K562 (cell line): ENCODE data around the gene GCGR. TPM values are rescaled to one million over a fixed set of nuclear protein-coding genes. Genes with fewer than 3 reads are reported as not detected.

Experiments
- ATAC-seq: fragments of 200-7000 bp; cut with Tn5 transposase; 3 replicates; pipeline ENCODE4 v1.9.1; 2020; ENCODE audit warnings: moderate library complexity
- BruUV-seq: library from RNA; stranded (reverse); fragments of 400-500 nt; replicated peaks from 2 replicates; lab custom pipeline; 2021; lab: Mats Ljungman, UMichigan
- CTCF ChIA-PET: fragments of 300-600 bp; formaldehyde crosslinking; extraction: SDS; loops from one replicate; lab custom pipeline; 2021; ENCODE audit warnings: low intra/inter-chr PET ratio; lab: Yijun Ruan, JAX
- POLR2A ChIA-PET: fragments of 300-600, 350-650 bp; sonication (Branson Sonifier 250); formaldehyde crosslinking; extraction: SDS; loops from one replicate; lab custom pipeline; 2021; ENCODE audit warnings: antibody characterized with exemption, inconsistent platforms; lab: Yijun Ruan, JAX
- DNase-seq, 4 experiments: peaks; one replicate each; pipeline versions ENCODE4 v3.0.0 to v3.0.0-alpha.2; 2011 to 2018; ENCODE audit warnings: low spot score in 3 of 4, mixed read lengths in 3 of 4; ENCODE audit errors: extremely low read depth in 1 of 4
- FAIRE-seq: peaks from 2 replicates; lab custom pipeline; 2011; peaks lifted over from hg19 to GRCh38; lab: Jason Lieb, UNC
- H2AFZ ChIP-seq: 2 replicates; pipeline ENCODE4 v1.6.0; 2011; ENCODE audit warnings: low read depth, low read length, control low read depth, inconsistent platforms
- H3K27ac ChIP-seq: fragments of 200-600 bp; 3 replicates; pipeline ENCODE4 v1.8.0; 2011; ENCODE audit warnings: low read depth, mild to moderate bottlenecking, control low read depth, inconsistent platforms, low read length, moderate library complexity, mixed read lengths; ENCODE audit errors: extremely low read depth
- H3K27me3 ChIP-seq, 2 experiments: fragments of 300-600 bp in 1 of 2; 2 replicates in 1 of 2; 3 replicates in 1 of 2; pipeline versions ENCODE4 v1.6.0 to v1.8.0; 2011; ENCODE audit warnings: inconsistent platforms in 2 of 2, low read length in 2 of 2, mild to moderate bottlenecking in 1 of 2, mixed read lengths in 1 of 2, moderate library complexity in 1 of 2; ENCODE audit not compliant: control insufficient read depth in 2 of 2, insufficient read depth in 2 of 2
- H3K36me3 ChIP-seq: fragments of 300-600 bp; 3 replicates; pipeline ENCODE4 v1.8.0; 2011; ENCODE audit warnings: mild to moderate bottlenecking, low read length, inconsistent platforms; ENCODE audit not compliant: control insufficient read depth, insufficient read depth
- H3K4me1 ChIP-seq, 2 experiments: fragments of 200-600 bp in 1 of 2; replicated peaks in 1 of 2; 2 replicates in 1 of 2; 3 replicates in 1 of 2; pipeline versions ENCODE4 v1.5.1 to v1.8.0; 2011; ENCODE audit warnings: inconsistent platforms in 2 of 2, low read length in 2 of 2, mild to moderate bottlenecking in 1 of 2, mixed read lengths in 1 of 2, moderate library complexity in 1 of 2; ENCODE audit not compliant: control insufficient read depth in 2 of 2, insufficient read depth in 2 of 2
- H3K4me2 ChIP-seq: 2 replicates; pipeline ENCODE4 v1.6.1; 2011; ENCODE audit warnings: low read length, control low read depth, inconsistent platforms, mixed read lengths; ENCODE audit not compliant: insufficient read depth
- H3K4me3 ChIP-seq: fragments of 200-600 bp; sonication (generic), shearing (Covaris generic); 2 replicates; pipeline ENCODE4 v1.5.1; 2016; ENCODE audit warnings: control low read depth, inconsistent platforms
- H3K79me2 ChIP-seq: fragments of 200-600 bp; 3 replicates; pipeline ENCODE4 v1.8.0; 2011; ENCODE audit warnings: low read length, inconsistent platforms; ENCODE audit not compliant: control insufficient read depth, insufficient read depth
- H3K9ac ChIP-seq, 2 experiments: 2 replicates each; pipeline versions ENCODE4 v1.6.0 to v1.6.1; 2011; ENCODE audit warnings: low read depth in 2 of 2, low read length in 2 of 2, control low read depth in 1 of 2, inconsistent platforms in 1 of 2, mild to moderate bottlenecking in 1 of 2, mixed read lengths in 1 of 2; ENCODE audit not compliant: insufficient read depth in 1 of 2
- H3K9me1 ChIP-seq: one replicate; pipeline ENCODE4 v1.6.0; 2011; ENCODE audit warnings: inconsistent platforms, mild to moderate bottlenecking, low read length, moderate library complexity; ENCODE audit not compliant: control insufficient read depth, insufficient read depth
- H3K9me3 ChIP-seq: replicated peaks from 2 replicates; pipeline ENCODE4 v1.5.1; 2011; ENCODE audit warnings: low read depth, low read length, inconsistent platforms; ENCODE audit not compliant: control insufficient read depth, insufficient read depth
- H4K20me1 ChIP-seq: replicated peaks from 2 replicates; pipeline ENCODE4 v1.6.1; 2011; ENCODE audit warnings: low read length, inconsistent platforms, mixed read lengths; ENCODE audit not compliant: control insufficient read depth, insufficient read depth
- POLR2AphosphoS2 ChIP-seq: IDR thresholded peaks from 2 replicates; pipeline ENCODE4 v1.6.1; 2012; ENCODE audit warnings: low read length, improper control_type of control experiment
- ZNF263 ChIP-seq: sonication (generic); formaldehyde crosslinking; IDR thresholded peaks from 2 replicates; pipeline ENCODE4 v1.8.0; 2022; ENCODE audit warnings: mild to moderate bottlenecking, missing genetic modification reagents, borderline replicate concordance
- WGBS: fragments of 100-300 bp; shearing (Covaris generic); methylation state at CpG from one replicate; pipeline ENCODE4 v1.1.6; 2016; ENCODE audit warnings: low coverage, mixed read lengths; ENCODE audit not compliant: insufficient coverage; ENCODE audit errors: missing lambda C conversion rate; 5-methylcytosine and 5-hydroxymethylcytosine counted together
- in situ Hi-C: fragments of 300-500 bp; cut with MboI; formaldehyde crosslinking; loops from 4 replicates; pipeline ENCODE4 v1.15.0; 2018; ENCODE audit warnings: inconsistent platforms, mixed read lengths
- intact Hi-C: fragments of 100-400 bp; cut with micrococcal nuclease; formaldehyde crosslinking; loops from 2 replicates; pipeline ENCODE4 v1.14.2; 2022
- polyA plus RNA-seq, 8 experiments: library from polyadenylated mRNA; depleted of rRNA in 4 of 8; stranded (reverse) in 5 of 8; unstranded in 3 of 8; fragments of >200 nt; fragmentation: Nextera tagmentation in 2 of 8; fragmentation: Illumina TruSeq in 1 of 8; extraction: Ambion mirVana in 2 of 8; extraction: Trizol in 1 of 8; gene quantifications; 2 replicates each; pipeline versions ENCODE4 v1.2.1 to v1.2.3, GENCODE V29; 2011 to 2014; ENCODE audit warnings: inconsistent platforms in 1 of 8, missing spikeins in 1 of 8
- total RNA-seq, 7 experiments: library from RNA; depleted of rRNA in 6 of 7; stranded (reverse); fragments of >200 nt in 6 of 7; fragmentation: Illumina TruSeq in 2 of 7; extraction: Trizol in 2 of 7; gene quantifications; 2 replicates each; pipeline versions ENCODE4 v1.2.1 to v1.2.3, GENCODE V29; 2011 to 2021; ENCODE audit warnings: low replicate concordance in 1 of 7

The GCGR gene
- total and polyA plus RNA-seq, 9 of the 15 experiments (the other 6 are each of a cell fraction or from before 2014, with no cell fraction given), result not detected

DNA sequence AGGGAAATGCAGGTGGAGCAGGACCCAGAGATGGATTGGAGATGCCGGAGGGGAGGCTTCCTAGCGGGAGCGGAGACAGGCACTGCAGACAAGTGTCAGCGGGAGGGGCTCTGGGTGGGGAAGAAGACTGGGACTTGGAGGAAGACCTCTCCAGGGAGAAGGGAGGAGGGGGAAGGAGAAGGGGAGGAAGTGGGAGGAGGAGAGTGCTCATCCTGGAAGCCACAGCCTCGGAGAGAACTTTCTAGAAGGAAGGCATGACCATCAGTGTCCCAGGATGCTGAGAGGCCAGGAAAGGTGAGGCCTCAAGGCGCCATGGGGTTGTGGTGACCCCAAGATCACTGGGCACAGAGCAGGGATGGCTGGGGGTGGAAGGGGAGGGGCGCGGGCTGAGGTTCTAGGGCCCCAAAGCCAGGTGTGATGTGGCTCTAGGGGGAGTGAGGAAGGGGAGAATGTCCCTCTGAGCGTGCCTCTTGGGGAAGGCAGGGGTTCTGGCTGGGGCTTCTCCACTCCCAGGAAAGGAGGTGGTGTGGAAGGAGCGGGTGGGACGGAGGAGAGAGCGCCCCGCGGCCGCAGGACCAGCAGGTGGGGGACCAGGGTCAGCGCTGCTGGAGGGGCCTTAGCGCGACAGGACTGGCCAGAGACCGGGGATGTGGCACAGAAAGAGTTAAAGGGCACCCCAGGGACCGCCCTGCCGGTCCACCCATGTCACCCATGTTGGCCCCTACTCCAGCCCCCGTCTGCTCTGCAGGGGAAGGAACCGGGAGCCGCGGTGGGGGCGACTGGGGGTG, 900 bp upstream of the GCGR start:
- Histone ChIP-seq H3K9ac (no peak overlapping the region), H3K27me3 (peaks cover 20 to 60% of the 10 kb centered on the region in 2 experiments; a peak in 4 of 5 replicates), H4K20me1 (0 out of 2 replicates have a peak, but pooled peaks cover 8% of the 10 kb centered on the region), H3K4me1 (peaks cover 0 to 54% of the 10 kb centered on the region in 2 experiments; a peak in 3 of 5 replicates), H3K79me2 (no peaks in the 10 kb centered on the region), H3K4me2 (no peak overlapping the region), H3K9me1 (no peaks in the 10 kb centered on the region), H2AFZ (no peak overlapping the region), H3K4me3 (no peak overlapping the region), H3K27ac (no peak overlapping the region), H3K36me3 (no peaks in the 10 kb centered on the region), H3K9me3 (peaks cover 3% of the 10 kb centered on the region; the same call in 1 of the 2 replicates)
- CTCF ChIA-PET, result no interaction called here
- WGBS, result 15% methylated on average over 17 of the region's 26 CpGs
- FAIRE-seq, result no peak
- TF ChIP-seq POLR2AphosphoS2 (no peak), ZNF263 (CRISPR knock-in tag) (peak; percentile 67)
- POLR2A ChIA-PET, result interaction anchor here (0.6 to 0.8 kb wide), 3 partner anchors 11 to 67 kb away, joined by 3 to 4 read pairs (median 3); no protein-coding TSS in a partner anchor
- ATAC-seq, result no peak
- in situ Hi-C loops, result no loop called here
- BruUV-seq, result no TSS peak
- intact Hi-C loops, result no loop called here
- DNase-seq, result no peak
